HCT116 (cell line): Measurements from ENCODE around the gene RAPH1.

ENCODE experiments used
- CEBPB ChIP-seq: IDR thresholded peaks from 2 replicates; pipeline ENCODE4 v1.6.1; 2012; ENCODE audit warnings: low read depth
- EZH2phosphoT487 ChIP-seq: fragments of 200-600 bp; IDR thresholded peaks from 2 replicates; pipeline ENCODE4 v1.6.1; 2018; ENCODE audit warnings: antibody characterized with exemption, borderline replicate concordance
- POLR2A ChIP-seq: IDR thresholded peaks from 2 replicates; pipeline ENCODE4 v1.7.0; 2011; ENCODE audit warnings: borderline replicate concordance; ENCODE audit not compliant: insufficient read depth, insufficient read length; ENCODE audit errors: extremely low read depth
- POLR2AphosphoS5 ChIP-seq: IDR thresholded peaks from 2 replicates; pipeline ENCODE4 v1.6.1; 2011; ENCODE audit warnings: mild to moderate bottlenecking, low read depth, low read length, moderate library complexity
- RAD21 ChIP-seq: IDR thresholded peaks from 2 replicates; pipeline ENCODE4 v1.6.1; 2012; ENCODE audit warnings: low read depth, mild to moderate bottlenecking
- ZNF274 ChIP-seq: fragments of 200-500 bp; sonication (Bioruptor generic); IDR thresholded peaks from 2 replicates; pipeline ENCODE4 v1.6.1; 2014; ENCODE audit warnings: mild to moderate bottlenecking, low read depth, low read length, inconsistent platforms
- TF ChIP-seq, protein P1 (sequence below): IDR thresholded peaks from 2 replicates; pipeline ENCODE4 v1.6.1; 2012
- TF ChIP-seq, protein P2 (sequence below), 3 experiments: fragments of 200-600 bp in 1 of 3; sonication (generic) in 1 of 3; IDR thresholded peaks in 2 of 3; conservative IDR thresholded peaks in 1 of 3; 2 replicates each; pipeline ENCODE4 v1.5.1; 2012 to 2017; ENCODE audit warnings: low read depth in 2 of 3, low read length in 2 of 3, antibody characterized with exemption in 1 of 3, borderline replicate concordance in 1 of 3, control low read depth in 1 of 3, mild to moderate bottlenecking in 1 of 3, mixed read lengths in 1 of 3, mixed run types in 1 of 3, moderate library complexity in 1 of 3; ENCODE audit not compliant: insufficient read depth in 1 of 3
- TF ChIP-seq, protein P3 (sequence below): IDR thresholded peaks from 2 replicates; pipeline ENCODE4 v1.6.1; 2012

DNA sequence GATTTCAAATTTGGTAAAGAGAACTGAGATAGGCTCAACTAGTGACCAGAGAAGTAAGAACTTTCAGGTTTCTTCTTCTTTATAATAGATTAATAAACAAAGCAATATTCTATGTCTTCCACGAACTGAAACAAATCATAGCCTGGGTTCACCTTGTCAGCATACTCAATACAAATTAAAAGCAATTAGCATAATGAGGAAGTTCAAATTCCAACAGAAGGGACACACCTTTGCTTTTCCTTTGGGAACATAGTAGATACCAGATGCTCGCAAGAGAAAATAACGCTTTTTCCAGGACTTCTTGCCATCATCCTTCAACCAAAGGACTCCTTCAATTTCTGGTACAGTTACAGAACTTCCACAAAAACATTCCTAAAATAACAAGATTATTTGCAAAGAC lies 79.9 kb downstream of the RAPH1 start:
- TF ChIP-seq ZNF274: no peak
- TF ChIP-seq, protein P1, sequence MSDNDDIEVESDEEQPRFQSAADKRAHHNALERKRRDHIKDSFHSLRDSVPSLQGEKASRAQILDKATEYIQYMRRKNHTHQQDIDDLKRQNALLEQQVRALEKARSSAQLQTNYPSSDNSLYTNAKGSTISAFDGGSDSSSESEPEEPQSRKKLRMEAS: no peak
- no peak for TF ChIP-seq CEBPB
- TF ChIP-seq, protein P2, sequence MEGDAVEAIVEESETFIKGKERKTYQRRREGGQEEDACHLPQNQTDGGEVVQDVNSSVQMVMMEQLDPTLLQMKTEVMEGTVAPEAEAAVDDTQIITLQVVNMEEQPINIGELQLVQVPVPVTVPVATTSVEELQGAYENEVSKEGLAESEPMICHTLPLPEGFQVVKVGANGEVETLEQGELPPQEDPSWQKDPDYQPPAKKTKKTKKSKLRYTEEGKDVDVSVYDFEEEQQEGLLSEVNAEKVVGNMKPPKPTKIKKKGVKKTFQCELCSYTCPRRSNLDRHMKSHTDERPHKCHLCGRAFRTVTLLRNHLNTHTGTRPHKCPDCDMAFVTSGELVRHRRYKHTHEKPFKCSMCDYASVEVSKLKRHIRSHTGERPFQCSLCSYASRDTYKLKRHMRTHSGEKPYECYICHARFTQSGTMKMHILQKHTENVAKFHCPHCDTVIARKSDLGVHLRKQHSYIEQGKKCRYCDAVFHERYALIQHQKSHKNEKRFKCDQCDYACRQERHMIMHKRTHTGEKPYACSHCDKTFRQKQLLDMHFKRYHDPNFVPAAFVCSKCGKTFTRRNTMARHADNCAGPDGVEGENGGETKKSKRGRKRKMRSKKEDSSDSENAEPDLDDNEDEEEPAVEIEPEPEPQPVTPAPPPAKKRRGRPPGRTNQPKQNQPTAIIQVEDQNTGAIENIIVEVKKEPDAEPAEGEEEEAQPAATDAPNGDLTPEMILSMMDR (IDR thresholded peaks at IDR 0.05 in 2 of 3, conservative IDR thresholded peaks at IDR 0.05 in 1 of 3; ENCODE audit: borderline replicate concordance in 1 of 3, insufficient read depth in 1 of 3, low read depth in 2 of 3, low read length in 2 of 3): no peak
- no peak for TF ChIP-seq POLR2A
- TF ChIP-seq RAD21: no peak
- no peak for TF ChIP-seq POLR2AphosphoS5
- no peak for TF ChIP-seq EZH2phosphoT487
- TF ChIP-seq, protein P3, sequence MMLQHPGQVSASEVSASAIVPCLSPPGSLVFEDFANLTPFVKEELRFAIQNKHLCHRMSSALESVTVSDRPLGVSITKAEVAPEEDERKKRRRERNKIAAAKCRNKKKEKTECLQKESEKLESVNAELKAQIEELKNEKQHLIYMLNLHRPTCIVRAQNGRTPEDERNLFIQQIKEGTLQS: no peak
